CD4-positive, alpha-beta T cell (primary cell): Measurements from ENCODE around the gene NEURL1. TPM values are rescaled to one million over a fixed set of nuclear protein-coding genes. Genes with fewer than 3 reads are reported as not detected.
A peak's percentile ranks its signal among the peaks of the same experiment; 100 is the strongest.

Experiments
- ATAC-seq: fragments of 200-7000 bp; cut with Tn5 transposase; one replicate; pipeline ENCODE4 v1.10.0; 2022; ENCODE audit warnings: mild to moderate bottlenecking; ENCODE audit not compliant: poor library complexity
- CTCF ChIA-PET: fragments of 350-600 bp; sonication (Branson Sonifier 250); formaldehyde crosslinking; loops from one replicate; lab custom pipeline; 2021; ENCODE audit warnings: antibody characterized with exemption, inconsistent platforms; lab: Charles Lee
- POLR2A ChIA-PET: fragments of 350-600 bp; sonication (Branson Sonifier 250); formaldehyde crosslinking; loops from one replicate; lab custom pipeline; 2021; ENCODE audit warnings: antibody characterized with exemption, inconsistent platforms; lab: Charles Lee
- DNase-seq, 14 experiments: peaks; one replicate each; pipeline ENCODE4 v3.0.0-alpha.2; 2013 to 2020; ENCODE audit warnings: mixed read lengths in 2 of 14
- H3K27ac ChIP-seq, 2 donors: one replicate each; pipeline versions ENCODE4 v1.5.1 to v1.7.0; 2013; ENCODE audit warnings: low read length in 2 of 2, low read depth in 1 of 2, mild to moderate bottlenecking in 1 of 2
- H3K27me3 ChIP-seq, 2 experiments: 1 replicate in 1 of 2; 2 replicates in 1 of 2; pipeline versions ENCODE4 v1.6.1 to v1.7.0; 2013; ENCODE audit warnings: low read length in 2 of 2, control low read depth in 1 of 2, mild to moderate bottlenecking in 1 of 2, moderate library complexity in 1 of 2; ENCODE audit not compliant: insufficient read depth in 2 of 2, control insufficient read depth in 1 of 2
- H3K36me3 ChIP-seq: one replicate; pipeline ENCODE4 v1.6.1; 2013; ENCODE audit warnings: low read length, control low read depth; ENCODE audit not compliant: insufficient read depth
- H3K4me1 ChIP-seq: one replicate; pipeline ENCODE4 v1.6.1; 2013; ENCODE audit warnings: low read length, control low read depth; ENCODE audit not compliant: insufficient read depth
- H3K4me3 ChIP-seq: one replicate; pipeline ENCODE4 v1.5.1; 2013; ENCODE audit warnings: mild to moderate bottlenecking, low read length, moderate library complexity
- H3K9me3 ChIP-seq, 2 experiments: 1 replicate in 1 of 2; 2 replicates in 1 of 2; pipeline versions ENCODE4 v1.6.1 to v1.7.0; 2013; ENCODE audit warnings: low read length in 2 of 2, mild to moderate bottlenecking in 2 of 2, control low read depth in 1 of 2, moderate library complexity in 1 of 2; ENCODE audit not compliant: control insufficient read depth in 1 of 2, insufficient read depth in 1 of 2
- H3K27ac Mint-ChIP-seq: one replicate; pipeline ENCODE4 v1.8.0; 2020; ENCODE audit warnings: mixed read lengths
- H3K27me3 Mint-ChIP-seq: one replicate; pipeline ENCODE4 v1.8.0; 2021; ENCODE audit warnings: mixed read lengths
- H3K36me3 Mint-ChIP-seq: one replicate; pipeline ENCODE4 v1.8.0; 2021; ENCODE audit warnings: low read depth, mixed read lengths
- H3K4me1 Mint-ChIP-seq: one replicate; pipeline ENCODE4 v1.8.0; 2021; ENCODE audit warnings: low read depth, mixed read lengths
- H3K4me3 Mint-ChIP-seq: one replicate; pipeline ENCODE4 v1.8.0; 2020; ENCODE audit warnings: mild to moderate bottlenecking, mixed read lengths
- H3K9me3 Mint-ChIP-seq: one replicate; pipeline ENCODE4 v1.8.0; 2020; ENCODE audit warnings: mixed read lengths
- CTCF ChIP-seq: fragments of 200-600 bp; IDR thresholded peaks from one replicate; pipeline ENCODE4 v1.8.0; 2022; ENCODE audit warnings: antibody characterized with exemption, mild to moderate bottlenecking
- intact Hi-C, 2 experiments: fragments of 100-400 bp; cut with DNase I in 1 of 2; cut with micrococcal nuclease in 1 of 2; formaldehyde crosslinking; loops; one replicate each; pipeline versions ENCODE4 v1.15.1 to v1.9.0; 2023 to 2025; cut with DNase I, micrococcal nuclease
- total RNA-seq, 174 experiments: library from RNA in 2 of 174; stranded (reverse) in 2 of 174; gene quantifications; one replicate each; pipeline ENCODE4 v1.2.3 and lab custom pipeline; 2021 to 2026

NEURL1 gene
- total RNA-seq, 2 experiments from 2014 or later: 0.85 to 1.1 TPM

- Mint-ChIP-seq H3K9me3 (no peaks in the 10 kb centered on the region), H3K36me3 (no peaks in the 10 kb centered on the region), H3K27me3 (no peaks in the 10 kb centered on the region), H3K27ac (no peak overlapping the region), H3K4me3 (no peak overlapping the region), H3K4me1 (peaks cover 7% of the 10 kb centered on the region)
- no peak for TF ChIP-seq CTCF
- ChIA-PET CTCF (no interaction called here), POLR2A (no interaction called here)
- Histone ChIP-seq H3K36me3 (no peaks in the 10 kb centered on the region), H3K27ac (no peak overlapping the region), H3K4me3 (no peak overlapping the region), H3K27me3 (no peaks in the 10 kb centered on the region), H3K4me1 (peaks cover 27% of the 10 kb centered on the region), H3K9me3 (peaks cover 0 to 3% of the 10 kb centered on the region in 2 experiments)
- ATAC-seq: no peak
- intact Hi-C loops: loop anchor here in 1 of 2 experiments (2.0 kb wide), 1 partner anchor 21 kb away; the partner anchor contains the start of gene CALHM3
- DNase-seq: no peak
Observed at GRCh38 chr10:103457896-103458583, 35.5 kb upstream of the NEURL1 start.

GRCh38 chr10:103458720-103459119, 34.8 kb upstream of the NEURL1 start, which contains the start of gene CALHM1:
Gene CALHM1 (minus strand): TSS chr10:103458900. CDS start chr10:103458751, 149 bp downstream.
- POLR2A ChIA-PET: no interaction called here

GRCh38 chr10:103459615-103460014, 33.9 kb upstream of the NEURL1 start:
- no peak for TF ChIP-seq CTCF
- Mint-ChIP-seq H3K36me3 (no peaks in the 10 kb centered on the region), H3K4me3 (no peak overlapping the region), H3K9me3 (no peaks in the 10 kb centered on the region), H3K4me1 (no peaks in the 10 kb centered on the region), H3K27me3 (no peaks in the 10 kb centered on the region), H3K27ac (no peak overlapping the region)
- H3K27ac ChIP-seq: no peak overlapping the region
- ChIA-PET POLR2A (no interaction called here), CTCF (no interaction called here)
- no peak for DNase-seq
- ATAC-seq: no peak
- H3K4me3 ChIP-seq: no peak overlapping the region
- no peaks in the 10 kb centered on the region for H3K36me3 ChIP-seq
- H3K27me3 ChIP-seq: no peaks in the 10 kb centered on the region
- H3K4me1 ChIP-seq: peaks cover 17% of the 10 kb centered on the region
- intact Hi-C loops: no loop called here
- H3K9me3 ChIP-seq: peaks cover 0 to 3% of the 10 kb centered on the region in 2 experiments

More at GRCh38 chr10:103458720-103459119, 34.8 kb upstream of the NEURL1 start, which contains the start of gene CALHM1:
- no peak within 1 kb of the TSS for H3K27ac Mint-ChIP-seq
- peak in 1 of 14 experiments; percentile 28 for DNase-seq
- no peaks in the 10 kb centered on the region for H3K36me3 Mint-ChIP-seq
- TF ChIP-seq CTCF: no peak
- Histone ChIP-seq H3K27me3 (no peaks in the 10 kb centered on the region), H3K36me3 (no peaks in the 10 kb centered on the region), H3K4me1 (peaks cover 22% of the 10 kb centered on the region), H3K27ac (no peak within 1 kb of the TSS), H3K4me3 (no peak within 1 kb of the TSS), H3K9me3 (peaks cover 0 to 3% of the 10 kb centered on the region in 2 experiments)
- CTCF ChIA-PET: no interaction called here
- H3K27me3 Mint-ChIP-seq: no peaks in the 10 kb centered on the region
- H3K4me1 Mint-ChIP-seq: peaks cover 3% of the 10 kb centered on the region
- intact Hi-C loops: no loop called here
- H3K4me3 Mint-ChIP-seq: no peak within 1 kb of the TSS
- no peaks in the 10 kb centered on the region for H3K9me3 Mint-ChIP-seq
- no peak for ATAC-seq
